Lower lobe of right lung (tissue), 2 donors: ENCODE data around the gene ORM2. TPM values are rescaled to one million over a fixed set of nuclear protein-coding genes. Genes with fewer than 3 reads are reported as not detected.

Source experiments
- ATAC-seq, 2 donors: fragments of 200-7000 bp; cut with Tn5 transposase; one replicate each; pipeline ENCODE4 v1.9.1; 2020 to 2022; ENCODE audit warnings: mild to moderate bottlenecking in 2 of 2, moderate library complexity in 2 of 2
- DNase-seq: peaks from one replicate; pipeline ENCODE4 v3.0.0-alpha.2; 2020
- H3K27ac ChIP-seq: fragments of 200-600 bp; one replicate; pipeline ENCODE4 v1.8.0; 2022
- H3K27me3 ChIP-seq: fragments of 200-600 bp; one replicate; pipeline ENCODE4 v1.8.0; 2022; ENCODE audit warnings: low read depth
- H3K36me3 ChIP-seq: fragments of 200-600 bp; one replicate; pipeline ENCODE4 v1.8.0; 2022; ENCODE audit warnings: mild to moderate bottlenecking
- H3K4me1 ChIP-seq: fragments of 200-600 bp; one replicate; pipeline ENCODE4 v1.8.0; 2022
- H3K4me3 ChIP-seq: fragments of 200-600 bp; one replicate; pipeline ENCODE4 v1.8.0; 2022; ENCODE audit warnings: mild to moderate bottlenecking
- H3K9me3 ChIP-seq: fragments of 200-600 bp; one replicate; pipeline ENCODE4 v1.8.0; 2022
- intact Hi-C: fragments of 100-400 bp; cut with DNase I; formaldehyde crosslinking; loops from one replicate; pipeline ENCODE4 v1.11.0; 2022
- total RNA-seq: library from RNA; stranded (reverse); fragmentation: NEBNext Ultra II Directional; extraction: Animal tissue kit (Norgen Biotek cat#: 25700); gene quantifications from one replicate; pipeline ENCODE4 v1.2.1, GENCODE V29; 2021
- TF ChIP-seq, protein P1 (sequence below): fragments of 200-600 bp; IDR thresholded peaks from one replicate; pipeline ENCODE4 v1.8.0; 2022; ENCODE audit warnings: antibody characterized with exemption, mild to moderate bottlenecking
- donor health status: DM: no; HTN: yes; CAD: no; lungs with severe emphysema.

ORM2 gene
- total RNA-seq, 1 donor from 2014 or later = 3.1 TPM

GRCh38 chr9:114348261-114348905 lies 18.7 kb downstream of the ORM2 start:
- Histone ChIP-seq H3K36me3 (peaks cover 100% of the 10 kb centered on the region), H3K27me3 (no peaks in the 10 kb centered on the region), H3K27ac (peak overlapping the region; percentile 64), H3K4me3 (no peak overlapping the region), H3K9me3 (no peaks in the 10 kb centered on the region), H3K4me1 (peaks cover 23% of the 10 kb centered on the region)
- intact Hi-C loops = no loop called here
- TF ChIP-seq, protein P1, sequence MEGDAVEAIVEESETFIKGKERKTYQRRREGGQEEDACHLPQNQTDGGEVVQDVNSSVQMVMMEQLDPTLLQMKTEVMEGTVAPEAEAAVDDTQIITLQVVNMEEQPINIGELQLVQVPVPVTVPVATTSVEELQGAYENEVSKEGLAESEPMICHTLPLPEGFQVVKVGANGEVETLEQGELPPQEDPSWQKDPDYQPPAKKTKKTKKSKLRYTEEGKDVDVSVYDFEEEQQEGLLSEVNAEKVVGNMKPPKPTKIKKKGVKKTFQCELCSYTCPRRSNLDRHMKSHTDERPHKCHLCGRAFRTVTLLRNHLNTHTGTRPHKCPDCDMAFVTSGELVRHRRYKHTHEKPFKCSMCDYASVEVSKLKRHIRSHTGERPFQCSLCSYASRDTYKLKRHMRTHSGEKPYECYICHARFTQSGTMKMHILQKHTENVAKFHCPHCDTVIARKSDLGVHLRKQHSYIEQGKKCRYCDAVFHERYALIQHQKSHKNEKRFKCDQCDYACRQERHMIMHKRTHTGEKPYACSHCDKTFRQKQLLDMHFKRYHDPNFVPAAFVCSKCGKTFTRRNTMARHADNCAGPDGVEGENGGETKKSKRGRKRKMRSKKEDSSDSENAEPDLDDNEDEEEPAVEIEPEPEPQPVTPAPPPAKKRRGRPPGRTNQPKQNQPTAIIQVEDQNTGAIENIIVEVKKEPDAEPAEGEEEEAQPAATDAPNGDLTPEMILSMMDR = no peak
- DNase-seq (no peak), ATAC-seq (no peak)

- H3K27me3 ChIP-seq = no peaks in the 10 kb centered on the region
- DNase-seq = peak; percentile 92
- TF ChIP-seq, protein P1 = no peak
- no peak overlapping the region for H3K4me3 ChIP-seq
- H3K9me3 ChIP-seq = no peaks in the 10 kb centered on the region
- ATAC-seq = peak; percentile 84 to 93
- H3K27ac ChIP-seq = peak overlapping the region; percentile 64
- H3K4me1 ChIP-seq = peaks cover 23% of the 10 kb centered on the region
- H3K36me3 ChIP-seq = peaks cover 98% of the 10 kb centered on the region
- intact Hi-C loops = no loop called here
These were observed 19.3 kb downstream of the ORM2 start for GRCh38 chr9:114348906-114349482.

DNA sequence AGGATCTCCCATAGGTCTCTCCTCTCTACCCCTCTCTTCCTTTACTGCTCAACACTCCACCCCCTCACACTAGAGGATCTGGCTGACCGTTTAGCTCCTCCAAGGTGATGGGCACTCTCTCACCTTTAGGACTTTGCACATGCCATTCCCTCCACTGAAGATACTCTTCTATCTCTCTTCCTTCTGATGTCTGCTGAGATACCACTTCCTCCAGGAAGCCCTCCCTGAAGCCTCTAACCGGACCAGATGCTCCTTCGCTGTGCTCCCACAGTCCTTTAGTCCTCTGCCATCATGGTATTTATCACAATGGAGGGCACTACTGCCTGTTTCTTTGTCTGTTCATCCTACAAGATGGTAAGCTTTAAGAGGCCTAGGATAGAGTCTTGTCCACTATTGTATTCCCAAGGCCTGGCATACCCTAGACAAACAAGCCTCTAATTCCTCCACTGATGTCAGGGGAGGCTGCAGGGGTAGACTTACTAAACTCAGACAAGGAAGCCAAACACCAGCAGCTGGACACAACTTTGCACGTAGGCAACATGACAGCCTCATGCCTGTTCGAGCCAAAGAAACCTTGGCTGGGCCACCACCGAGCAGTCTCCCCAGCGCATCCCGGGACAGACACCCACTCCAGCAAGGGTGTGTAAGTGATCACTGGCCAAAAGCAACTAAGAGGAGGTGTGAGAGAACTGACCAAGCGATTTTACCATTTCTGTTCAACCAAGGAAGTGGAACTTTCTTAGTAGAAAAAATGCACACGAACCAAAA lies 20.2 kb downstream of the ORM2 start:
- Histone ChIP-seq H3K27ac (peak overlapping the region; percentile 13), H3K27me3 (no peaks in the 10 kb centered on the region), H3K36me3 (peaks cover 93% of the 10 kb centered on the region), H3K4me3 (no peak overlapping the region), H3K9me3 (no peaks in the 10 kb centered on the region), H3K4me1 (peaks cover 23% of the 10 kb centered on the region)
- no peak for DNase-seq
- intact Hi-C loops = no loop called here
- no peak for ATAC-seq
- TF ChIP-seq, protein P1 = no peak

- peak overlapping the region; percentile 13 for H3K27ac ChIP-seq
- H3K27me3 ChIP-seq = no peaks in the 10 kb centered on the region
- H3K36me3 ChIP-seq = peaks cover 93% of the 10 kb centered on the region
- no peak for DNase-seq
- TF ChIP-seq, protein P1 = no peak
- intact Hi-C loops = no loop called here
- no peak for ATAC-seq
- no peaks in the 10 kb centered on the region for H3K9me3 ChIP-seq
- H3K4me3 ChIP-seq = no peak overlapping the region
- H3K4me1 ChIP-seq = peaks cover 23% of the 10 kb centered on the region
These were observed 21.1 kb downstream of the ORM2 start for GRCh38 chr9:114350636-114351401.

DNA sequence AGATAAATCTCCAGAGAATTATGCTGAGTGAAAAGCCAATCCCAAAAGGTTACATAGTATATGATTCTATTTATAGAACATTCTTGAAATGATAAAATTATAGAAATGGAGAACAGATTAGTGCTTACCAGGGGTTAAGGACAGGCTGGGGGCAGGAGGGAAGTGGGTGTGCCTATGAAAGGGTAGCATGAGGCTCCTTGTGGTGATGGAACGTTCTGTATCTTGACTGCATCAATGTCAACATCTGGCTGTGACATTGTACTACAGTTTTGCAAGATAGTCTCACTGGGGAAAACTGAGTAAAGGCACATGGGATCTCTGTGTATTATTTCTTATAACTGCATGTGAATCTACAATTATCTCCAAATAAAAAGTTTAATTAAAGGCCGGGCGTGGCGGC lies 22.3 kb downstream of the ORM2 start:
- H3K27me3 ChIP-seq = no peaks in the 10 kb centered on the region
- no peak for ATAC-seq
- no peak overlapping the region for H3K27ac ChIP-seq
- TF ChIP-seq, protein P1 = no peak
- peaks cover 23% of the 10 kb centered on the region for H3K4me1 ChIP-seq
- no peak overlapping the region for H3K4me3 ChIP-seq
- DNase-seq = no peak
- no peaks in the 10 kb centered on the region for H3K9me3 ChIP-seq
- intact Hi-C loops = no loop called here
- H3K36me3 ChIP-seq = peaks cover 93% of the 10 kb centered on the region
